ENCODE measurements around the gene PTPN23.

PTPN23 gene

GRCh38 chr3:47409688-47410416 lies 29.0 kb downstream of the PTPN23 start:
- H3K4me2 ChIP-seq (ENCODE audit: low read length) = no peak overlapping the region
- no peaks in the 10 kb centered on the region for H3K9me3 ChIP-seq (ENCODE audit: control insufficient read depth, insufficient read depth, low read length)
- no peak overlapping the region for H3K27ac ChIP-seq (ENCODE audit: low read depth, low read length)
- TF ChIP-seq CTCF (IDR thresholded peaks at IDR 0.05; ENCODE audit: low read depth, low read length, poor library complexity, severe bottlenecking) (no peak), EZH2phosphoT487 (IDR thresholded peaks at IDR 0.05; ENCODE audit: borderline replicate concordance, low read length) (no peak)
- no peaks in the 10 kb centered on the region for H3K9me2 ChIP-seq (replicated peaks; ENCODE audit: control insufficient read depth, low read length)
- H3F3A ChIP-seq (ENCODE audit: control insufficient read depth, insufficient read depth) = no peaks in the 10 kb centered on the region
- no peaks in the 10 kb centered on the region for H3K4me1 ChIP-seq (ENCODE audit: control insufficient read depth, low read length)
- H3K36me3 ChIP-seq (ENCODE audit: control insufficient read depth, low read length) = peaks cover 65% of the 10 kb centered on the region
- no peaks in the 10 kb centered on the region for H3K79me2 ChIP-seq (ENCODE audit: control insufficient read depth, low read length)
- no peak overlapping the region for H3K4me3 ChIP-seq (ENCODE audit: low read length)
- H4K20me1 ChIP-seq (ENCODE audit: control insufficient read depth, insufficient read depth, low read depth, low read length) = no peaks in the 10 kb centered on the region
- no peaks in the 10 kb centered on the region for H3K27me3 ChIP-seq (ENCODE audit: control insufficient read depth, low read length)

GRCh38 chr3:47410417-47410720 lies 29.5 kb downstream of the PTPN23 start:
- H3K9me3 ChIP-seq (ENCODE audit: control insufficient read depth, insufficient read depth, low read length) = no peaks in the 10 kb centered on the region

GRCh38 chr3:47410801-47411646 lies 30.2 kb downstream of the PTPN23 start:
- H3K9me3 ChIP-seq (ENCODE audit: control insufficient read depth, insufficient read depth, low read length) = no peaks in the 10 kb centered on the region
- H3K27ac ChIP-seq (ENCODE audit: low read depth, low read length) = no peak overlapping the region
- H4K20me1 ChIP-seq (ENCODE audit: control insufficient read depth, insufficient read depth, low read depth, low read length) = no peaks in the 10 kb centered on the region
- H3K4me2 ChIP-seq (ENCODE audit: low read length) = no peak overlapping the region
- no peaks in the 10 kb centered on the region for H3K4me1 ChIP-seq (ENCODE audit: control insufficient read depth, low read length)
- peaks cover 76% of the 10 kb centered on the region for H3K36me3 ChIP-seq (ENCODE audit: control insufficient read depth, low read length)
- no peaks in the 10 kb centered on the region for H3K79me2 ChIP-seq (ENCODE audit: control insufficient read depth, low read length)
- H3F3A ChIP-seq (ENCODE audit: control insufficient read depth, insufficient read depth) = no peaks in the 10 kb centered on the region
- H3K27me3 ChIP-seq (ENCODE audit: control insufficient read depth, low read length) = no peaks in the 10 kb centered on the region
- H3K4me3 ChIP-seq (ENCODE audit: low read length) = no peak overlapping the region
- TF ChIP-seq EZH2phosphoT487 (IDR thresholded peaks at IDR 0.05; ENCODE audit: borderline replicate concordance, low read length) (no peak), CTCF (IDR thresholded peaks at IDR 0.05; ENCODE audit: low read depth, low read length, poor library complexity, severe bottlenecking) (no peak)
- H3K9me2 ChIP-seq (replicated peaks; ENCODE audit: control insufficient read depth, low read length) = no peaks in the 10 kb centered on the region

More at GRCh38 chr3:47410417-47410720, 29.5 kb downstream of the PTPN23 start:
- Histone ChIP-seq H3K27me3 (ENCODE audit: control insufficient read depth, low read length) (no peaks in the 10 kb centered on the region), H3K9me2 (replicated peaks; ENCODE audit: control insufficient read depth, low read length) (no peaks in the 10 kb centered on the region), H3F3A (ENCODE audit: control insufficient read depth, insufficient read depth) (no peaks in the 10 kb centered on the region), H3K79me2 (ENCODE audit: control insufficient read depth, low read length) (no peaks in the 10 kb centered on the region), H3K4me1 (ENCODE audit: control insufficient read depth, low read length) (no peaks in the 10 kb centered on the region), H3K4me3 (ENCODE audit: low read length) (no peak overlapping the region), H4K20me1 (ENCODE audit: control insufficient read depth, insufficient read depth, low read depth, low read length) (no peaks in the 10 kb centered on the region), H3K27ac (ENCODE audit: low read depth, low read length) (no peak overlapping the region), H3K36me3 (ENCODE audit: control insufficient read depth, low read length) (peaks cover 70% of the 10 kb centered on the region), H3K4me2 (ENCODE audit: low read length) (no peak overlapping the region)
- no peak for TF ChIP-seq EZH2phosphoT487 (IDR thresholded peaks at IDR 0.05; ENCODE audit: borderline replicate concordance, low read length)
- TF ChIP-seq CTCF (IDR thresholded peaks at IDR 0.05; ENCODE audit: low read depth, low read length, poor library complexity, severe bottlenecking) = no peak
